Measurements from ENCODE around the gene WFDC1.

DNA sequence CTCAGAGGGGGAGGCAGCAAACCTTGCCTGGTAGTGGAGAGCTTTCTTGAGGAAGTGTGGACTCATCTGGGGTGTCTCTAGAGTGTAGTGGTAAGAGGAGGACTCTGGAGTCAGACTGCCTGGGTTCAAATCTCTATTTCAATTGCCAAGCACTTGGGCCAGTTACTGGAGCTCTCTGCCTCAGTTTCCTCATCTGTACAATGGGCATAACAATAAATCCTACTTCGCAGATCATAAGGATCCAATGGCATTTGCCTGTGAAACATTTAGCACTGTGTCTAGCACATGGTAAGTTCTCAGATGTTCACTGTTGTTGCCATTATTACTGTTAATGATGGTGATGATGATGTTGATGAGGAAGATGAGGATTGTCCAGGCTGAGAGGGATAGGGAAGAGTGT, 23.6 kb upstream of the WFDC1 start:
- TF ChIP-seq CTCF (IDR thresholded peaks at IDR 0.05) (no peak), POLR2A (IDR thresholded peaks at IDR 0.05) (no peak)
